Measurements from ENCODE around the gene PABPN1L. TPM values are rescaled to one million over a fixed set of nuclear protein-coding genes. Genes with fewer than 3 reads are reported as not detected.

PABPN1L gene
- total RNA-seq, 1 experiment from 2014 or later: 0.57 TPM

DNA sequence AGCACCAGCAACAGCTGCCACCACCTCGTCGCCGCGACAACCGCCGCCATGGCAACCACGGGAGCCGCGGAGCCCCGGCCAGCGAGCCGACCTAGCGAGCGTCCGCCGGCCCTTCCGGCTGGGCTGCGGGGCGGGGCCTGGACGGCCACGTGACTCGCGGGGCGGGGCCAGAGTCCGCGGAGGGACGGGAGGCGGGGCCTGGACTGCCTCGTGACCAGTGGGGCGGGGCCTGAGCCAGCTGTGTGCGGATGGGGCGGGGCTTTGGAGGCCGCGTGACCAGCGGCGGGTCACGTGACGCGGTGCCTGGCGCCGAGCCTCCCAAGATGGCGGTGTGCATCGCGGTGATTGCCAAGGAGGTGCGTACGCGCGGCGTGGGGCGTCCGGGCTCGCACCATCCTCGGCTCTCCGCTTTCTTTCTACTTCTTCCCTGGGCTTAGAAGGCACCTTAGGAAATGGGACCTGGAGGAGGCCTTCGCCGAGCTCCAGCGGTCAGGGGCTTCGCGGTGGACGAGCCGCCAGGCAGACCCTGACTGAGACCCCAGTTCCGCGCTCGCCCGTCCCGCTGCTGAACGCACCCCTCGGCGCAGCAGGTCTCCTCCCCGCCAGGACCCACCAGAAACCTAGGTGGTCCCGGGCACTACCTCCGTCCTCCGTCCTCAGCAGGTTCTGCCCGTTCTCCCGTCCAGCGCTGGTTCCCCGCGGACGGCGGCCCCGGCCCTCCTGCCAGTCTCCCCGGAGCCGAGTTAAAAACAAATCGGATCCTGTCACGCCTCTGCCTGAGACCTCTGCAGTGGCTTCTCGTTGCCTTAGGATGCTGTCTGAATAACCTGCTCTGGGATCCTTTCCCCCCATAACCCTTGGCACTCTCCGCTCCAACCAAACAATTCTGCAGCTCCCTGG lies 9.4 kb downstream of the PABPN1L start, which contains the start of the genes GALNS and TRAPPC2L:
Gene GALNS, minus strand, starts transcription at position 120 of the 900 bp plus-strand sequence. Its CDS starts 70 bp downstream, at position 50.
Gene TRAPPC2L, plus strand, starts transcription at position 300 of the 900 bp plus-strand sequence. Its CDS starts 24 bp downstream, at position 324.
- Histone ChIP-seq H3K9ac (ENCODE audit: low read length) (peak within 1 kb of the TSS; percentile 92), H3K4me2 (ENCODE audit: low read length) (peak within 1 kb of the TSS; percentile 93), H3K27ac (ENCODE audit: low read depth, low read length) (peak within 1 kb of the TSS; percentile 82), H3K27me3 (ENCODE audit: insufficient read depth, low read length) (no peaks in the 10 kb centered on the region), H3K4me3 (replicated peaks in 1 of 2; ENCODE audit: low read depth in 1 of 2, low read length in 2 of 2) (peak within 1 kb of the TSS; percentile 89 to 100), H3K79me2 (ENCODE audit: insufficient read depth, low read length) (peaks cover 29% of the 10 kb centered on the region), H3K9me2 (ENCODE audit: insufficient read depth) (no peaks in the 10 kb centered on the region), H4K20me1 (ENCODE audit: insufficient read depth) (no peaks in the 10 kb centered on the region), H3K36me3 (ENCODE audit: control insufficient read depth in 1 of 2, insufficient read depth in 2 of 2, low read length in 2 of 2) (peaks cover 25 to 27% of the 10 kb centered on the region in 2 experiments; a peak in 3 of 4 replicates), H2AFZ (ENCODE audit: low read depth, low read length, poor library complexity, severe bottlenecking) (no peak within 1 kb of the TSS), H3K9me3 (ENCODE audit: control insufficient read depth in 1 of 2, insufficient read depth in 1 of 2, low read depth in 1 of 2, low read length in 2 of 2) (no peaks in the 10 kb centered on the region), H3K4me1 (ENCODE audit: control insufficient read depth in 1 of 2, insufficient read depth in 2 of 2, low read length in 2 of 2) (peaks cover 19 to 26% of the 10 kb centered on the region in 2 experiments)
- peak; percentile 90 for DNase-seq (ENCODE audit: low read depth, low spot score)
- no TSS peak for BruUV-seq (replicated peaks)
- RAD21 ChIA-PET (ENCODE audit: low non-redundant PET in 1 of 2, low total read pairs in 2 of 2, uncharacterized antibody in 2 of 2, unreplicated experiment in 2 of 2): interaction anchor here (0.6 to 1.2 kb wide), 4 partner anchors 45 to 310 kb away, joined by 3 to 8 read pairs (median 4); partner anchors contain the start of gene APRT (in 1 of the 2)
- POLR2A ChIA-PET: interaction anchor here (1.0 to 1.6 kb wide), 2 partner anchors 8 to 120 kb away, joined by 4 to 5 read pairs; no protein-coding TSS in a partner anchor
- CTCF ChIA-PET: interaction anchor here (0.8 to 2.1 kb wide), 10 partner anchors 8 to 360 kb away, joined by 3 to 11 read pairs (median 5); partner anchors contain the start of genes APRT, CDH15 and ZNF778
- intact Hi-C loops (cut with micrococcal nuclease): loop anchor here (1.0 to 2.0 kb wide), 3 partner anchors 41 to 360 kb away; partner anchors contain the start of gene ZNF778
- peak; percentile 89 for TF ChIP-seq POLR2A (IDR thresholded peaks at IDR 0.05; ENCODE audit: borderline replicate concordance, extremely low read depth, insufficient read depth, insufficient read length)
- peak; percentile 95 for TF ChIP-seq POLR2AphosphoS5 (IDR thresholded peaks at IDR 0.05; ENCODE audit: low read depth, low read length)
- peak; percentile 43; the same call in 1 of the 2 replicates for TF ChIP-seq ZFX (IDR thresholded peaks at IDR 0.05)
- no peak for TF ChIP-seq ATF3 (IDR thresholded peaks at IDR 0.05)
- TF ChIP-seq ZNF274 (IDR thresholded peaks at IDR 0.05; ENCODE audit: low read depth, low read length): no peak
- peak; percentile 96 for TF ChIP-seq YY1 (IDR thresholded peaks at IDR 0.05; ENCODE audit: extremely low read depth, insufficient replicate concordance, low read depth, low read length)
- ATAC-seq: peak; percentile 87

All from HCT116 (cell line).